KMS-11 (cell line): ENCODE measurements around the gene FRMPD4.

Experiments used
- H2AFZ ChIP-seq: fragments of 200-600 bp; sonication (generic); 2 replicates; pipeline ENCODE4 v1.6.1; 2016; ENCODE audit warnings: antibody characterized with exemption, mixed run types, low read depth
- H3K27ac ChIP-seq: fragments of 200-600 bp; sonication (generic); 2 replicates; pipeline ENCODE4 v1.6.1; 2016; ENCODE audit warnings: mild to moderate bottlenecking, mixed run types
- H3K27me3 ChIP-seq: fragments of 200-600 bp; sonication (generic); 2 replicates; pipeline ENCODE4 v1.6.1; 2017; ENCODE audit warnings: mild to moderate bottlenecking, low read depth, mixed run types, moderate library complexity; ENCODE audit not compliant: insufficient read depth
- H3K36me3 ChIP-seq: fragments of 200-600 bp; sonication (generic); 2 replicates; pipeline ENCODE4 v1.6.1; 2017; ENCODE audit warnings: mild to moderate bottlenecking, mixed run types; ENCODE audit not compliant: insufficient read depth
- H3K4me1 ChIP-seq: fragments of 200-600 bp; sonication (generic); 2 replicates; pipeline ENCODE4 v1.6.1; 2016; ENCODE audit warnings: mild to moderate bottlenecking, low read depth, mixed run types; ENCODE audit not compliant: poor library complexity, severe bottlenecking
- H3K4me2 ChIP-seq: fragments of 200-600 bp; sonication (generic); 2 replicates; pipeline ENCODE4 v1.7.0; 2016; ENCODE audit warnings: mild to moderate bottlenecking, mixed run types
- H3K4me3 ChIP-seq: fragments of 200-600 bp; sonication (generic); IDR thresholded peaks from 2 replicates; pipeline ENCODE4 v1.6.1; 2017; ENCODE audit warnings: low read depth, low read length, mixed read lengths; ENCODE audit not compliant: insufficient read depth
- H3K79me2 ChIP-seq: fragments of 200-600 bp; sonication (generic); 2 replicates; pipeline ENCODE4 v1.6.1; 2016; ENCODE audit warnings: low read depth, mixed run types; ENCODE audit not compliant: insufficient read depth
- H3K9ac ChIP-seq: fragments of 200-600 bp; sonication (generic); 2 replicates; pipeline ENCODE4 v1.6.1; 2016; ENCODE audit warnings: mild to moderate bottlenecking, mixed run types
- H4K20me1 ChIP-seq: fragments of 200-600 bp; sonication (generic); 2 replicates; pipeline ENCODE4 v1.6.1; 2016; ENCODE audit warnings: mild to moderate bottlenecking, mixed run types; ENCODE audit not compliant: insufficient read depth
- TF ChIP-seq, protein P1 (sequence below): fragments of 200-600 bp; sonication (generic); conservative IDR thresholded peaks from 2 replicates; pipeline ENCODE4 v1.6.1; 2017; ENCODE audit warnings: low read depth, mild to moderate bottlenecking, antibody characterized with exemption, low read length, moderate library complexity, mixed read lengths

The FRMPD4 gene

DNA sequence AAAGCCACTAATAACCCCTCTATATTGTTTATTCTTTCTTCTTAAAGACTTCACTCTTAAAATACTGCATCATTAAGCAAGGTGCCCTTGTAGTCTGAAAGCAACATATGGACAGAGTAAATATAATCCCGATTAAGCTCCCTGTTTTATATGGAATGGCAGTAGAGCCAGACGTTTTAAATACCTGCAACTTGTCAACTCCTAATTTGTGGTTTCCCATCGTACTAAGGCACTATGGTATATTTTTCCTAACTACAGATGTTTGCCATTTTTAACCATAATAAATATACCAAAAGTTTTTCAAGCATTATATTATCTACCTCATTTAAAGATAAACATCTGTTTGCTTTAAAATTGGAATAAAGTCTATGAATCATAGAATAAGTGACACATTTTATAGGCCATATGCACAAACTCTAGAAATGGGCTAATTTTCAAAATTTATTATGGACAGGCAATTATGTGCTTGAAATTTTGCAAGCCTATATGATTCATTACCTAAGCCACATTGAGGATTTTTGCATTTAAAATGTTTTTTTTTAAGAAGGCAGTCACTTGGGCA is 194.6 kb downstream of the FRMPD4 start:
- TF ChIP-seq, protein P1, sequence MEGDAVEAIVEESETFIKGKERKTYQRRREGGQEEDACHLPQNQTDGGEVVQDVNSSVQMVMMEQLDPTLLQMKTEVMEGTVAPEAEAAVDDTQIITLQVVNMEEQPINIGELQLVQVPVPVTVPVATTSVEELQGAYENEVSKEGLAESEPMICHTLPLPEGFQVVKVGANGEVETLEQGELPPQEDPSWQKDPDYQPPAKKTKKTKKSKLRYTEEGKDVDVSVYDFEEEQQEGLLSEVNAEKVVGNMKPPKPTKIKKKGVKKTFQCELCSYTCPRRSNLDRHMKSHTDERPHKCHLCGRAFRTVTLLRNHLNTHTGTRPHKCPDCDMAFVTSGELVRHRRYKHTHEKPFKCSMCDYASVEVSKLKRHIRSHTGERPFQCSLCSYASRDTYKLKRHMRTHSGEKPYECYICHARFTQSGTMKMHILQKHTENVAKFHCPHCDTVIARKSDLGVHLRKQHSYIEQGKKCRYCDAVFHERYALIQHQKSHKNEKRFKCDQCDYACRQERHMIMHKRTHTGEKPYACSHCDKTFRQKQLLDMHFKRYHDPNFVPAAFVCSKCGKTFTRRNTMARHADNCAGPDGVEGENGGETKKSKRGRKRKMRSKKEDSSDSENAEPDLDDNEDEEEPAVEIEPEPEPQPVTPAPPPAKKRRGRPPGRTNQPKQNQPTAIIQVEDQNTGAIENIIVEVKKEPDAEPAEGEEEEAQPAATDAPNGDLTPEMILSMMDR: no peak
- H3K4me2 ChIP-seq: no peak overlapping the region
- H3K79me2 ChIP-seq: no peaks in the 10 kb centered on the region
- H3K9ac ChIP-seq: no peak overlapping the region
- H4K20me1 ChIP-seq: no peaks in the 10 kb centered on the region
- H3K27me3 ChIP-seq: no peaks in the 10 kb centered on the region
- H3K4me3 ChIP-seq: no peak overlapping the region
- no peak overlapping the region for H3K27ac ChIP-seq
- H3K36me3 ChIP-seq: no peaks in the 10 kb centered on the region
- no peak overlapping the region for H2AFZ ChIP-seq
- no peaks in the 10 kb centered on the region for H3K4me1 ChIP-seq

DNA sequence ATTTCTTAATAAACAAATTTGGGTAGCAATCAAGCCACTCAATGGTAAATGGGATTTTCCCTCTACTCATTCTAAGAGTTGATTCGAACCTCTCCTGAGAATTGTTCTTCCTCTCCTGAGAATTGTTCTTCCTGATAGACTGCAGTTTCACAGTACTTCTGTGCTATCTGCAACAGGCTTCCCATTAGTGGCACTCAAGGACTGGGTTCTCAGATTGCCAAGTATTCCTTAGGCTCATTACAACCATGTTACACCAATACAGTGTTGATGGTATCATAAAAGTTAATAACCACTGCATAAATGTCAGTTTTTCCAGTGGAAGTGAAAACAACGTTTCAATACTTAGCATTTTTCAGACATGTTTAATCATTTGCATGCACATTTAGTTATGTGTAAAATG is 201.6 kb downstream of the FRMPD4 start:
- no peak overlapping the region for H3K4me3 ChIP-seq
- H2AFZ ChIP-seq: no peak overlapping the region
- H3K27me3 ChIP-seq: no peaks in the 10 kb centered on the region
- no peak overlapping the region for H3K27ac ChIP-seq
- H3K79me2 ChIP-seq: no peaks in the 10 kb centered on the region
- TF ChIP-seq, protein P1: no peak
- H3K4me1 ChIP-seq: no peaks in the 10 kb centered on the region
- no peak overlapping the region for H3K4me2 ChIP-seq
- no peaks in the 10 kb centered on the region for H4K20me1 ChIP-seq
- no peak overlapping the region for H3K9ac ChIP-seq
- no peaks in the 10 kb centered on the region for H3K36me3 ChIP-seq

DNA sequence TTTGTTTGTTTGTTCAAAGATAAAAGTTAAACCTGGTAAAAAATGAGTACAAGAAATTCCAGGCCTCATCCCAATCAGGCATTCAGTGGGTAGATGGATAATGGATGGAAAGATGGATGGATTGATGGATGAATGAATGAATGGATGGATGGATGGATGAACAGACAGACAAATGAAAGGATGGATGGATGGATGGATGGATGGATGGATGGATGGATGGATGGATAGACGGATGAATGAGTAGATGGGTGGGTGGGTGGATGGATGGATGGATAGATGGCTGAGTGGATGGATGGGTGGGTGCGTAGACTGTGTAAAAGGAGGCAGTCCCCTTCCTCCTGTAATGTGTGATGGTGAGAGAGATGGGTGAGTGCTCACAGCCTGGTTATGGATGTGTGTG is 206.7 kb downstream of the FRMPD4 start:
- no peak overlapping the region for H3K4me3 ChIP-seq
- no peaks in the 10 kb centered on the region for H3K27me3 ChIP-seq
- no peaks in the 10 kb centered on the region for H4K20me1 ChIP-seq
- H3K27ac ChIP-seq: no peak overlapping the region
- TF ChIP-seq, protein P1: no peak
- H3K4me1 ChIP-seq: no peaks in the 10 kb centered on the region
- H3K36me3 ChIP-seq: no peaks in the 10 kb centered on the region
- H3K4me2 ChIP-seq: no peak overlapping the region
- H3K9ac ChIP-seq: no peak overlapping the region
- no peaks in the 10 kb centered on the region for H3K79me2 ChIP-seq
- H2AFZ ChIP-seq: no peak overlapping the region

DNA sequence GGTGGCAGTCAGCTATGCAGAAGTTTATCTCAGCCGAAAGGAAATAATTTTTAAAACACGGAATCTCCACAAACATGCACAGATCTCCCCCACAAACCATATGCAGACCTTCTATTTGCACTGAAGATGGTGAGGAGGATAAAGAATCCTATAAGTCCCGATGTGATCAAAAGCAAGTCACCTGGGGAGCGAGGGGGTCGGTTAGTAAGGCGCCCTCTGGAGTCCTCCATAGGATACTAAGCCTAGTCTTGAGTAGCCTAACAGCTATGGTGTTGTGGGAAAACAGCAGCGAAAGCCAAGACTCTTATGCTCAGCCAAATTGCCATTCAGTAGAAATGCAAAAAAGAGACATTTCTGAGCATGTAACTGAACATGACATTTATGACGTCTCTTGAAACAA is 210.9 kb downstream of the FRMPD4 start:
- TF ChIP-seq, protein P1: no peak

More for the DNA sequence above, 210.9 kb downstream of the FRMPD4 start:
- Histone ChIP-seq H3K27ac (no peak overlapping the region), H3K9ac (no peak overlapping the region), H3K4me3 (no peak overlapping the region), H3K4me1 (no peaks in the 10 kb centered on the region), H3K27me3 (no peaks in the 10 kb centered on the region), H3K36me3 (no peaks in the 10 kb centered on the region), H3K79me2 (no peaks in the 10 kb centered on the region), H4K20me1 (no peaks in the 10 kb centered on the region), H3K4me2 (no peak overlapping the region), H2AFZ (no peak overlapping the region)
